ENCODE data around the gene C6orf136. TPM values are rescaled to one million over a fixed set of nuclear protein-coding genes. Genes with fewer than 3 reads are reported as not detected.
A peak's percentile ranks its signal among the peaks of the same experiment; 100 is the strongest.

C6orf136 gene
- total and polyA plus RNA-seq, 9 of the 15 experiments (the other 6 are each of a cell fraction or from before 2014, with no cell fraction given), result 14.1 to 63.1 (median 18.4) TPM

- TF ChIP-seq ZBTB49 (CRISPR knock-in tag; IDR thresholded peaks at IDR 0.05; ENCODE audit: borderline replicate concordance) (0 out of 2 replicates have a peak, but pooled peaks have one; percentile 86), ZNF445 (CRISPR knock-in tag; IDR thresholded peaks at IDR 0.05; ENCODE audit: low read depth) (no peak), PHB (CRISPR knock-in tag; IDR thresholded peaks at IDR 0.05) (no peak), FOXK2 (conservative IDR thresholded peaks at IDR 0.05 in 1 of 2, IDR thresholded peaks at IDR 0.05 in 1 of 2; ENCODE audit: low read depth in 2 of 2) (peak in 1 of 2 experiments; percentile 23; a peak in 1 of 4 replicates), CEBPZ (IDR thresholded peaks at IDR 0.05; ENCODE audit: borderline replicate concordance, low read depth, low read length) (no peak), MAZ (CRISPR knock-in tag; conservative IDR thresholded peaks at IDR 0.05 in 1 of 2, IDR thresholded peaks at IDR 0.05 in 1 of 2) (peak in 1 of 2 experiments; percentile 90), ZNF212 (CRISPR knock-in tag; IDR thresholded peaks at IDR 0.05) (no peak), CSDE1 (IDR thresholded peaks at IDR 0.05) (no peak), JUND (IDR thresholded peaks at IDR 0.05; ENCODE audit: borderline replicate concordance, low read depth, low read length) (peak; percentile 80), JUND (tag; IDR thresholded peaks at IDR 0.05; ENCODE audit: borderline replicate concordance, low read depth, low read length) (peak; percentile 73; the same call in 1 of the 3 replicates), SMAD3 (CRISPR knock-in tag; conservative IDR thresholded peaks at IDR 0.05) (no peak), USF2 (CRISPR knock-in tag; IDR thresholded peaks at IDR 0.05) (peak; percentile 6; the same call in 1 of the 2 replicates), KAT2B (IDR thresholded peaks at IDR 0.05; ENCODE audit: low read depth, low read length) (no peak), KLF13 (tag; IDR thresholded peaks at IDR 0.05; ENCODE audit: borderline replicate concordance, low read depth) (no peak), RBM25 (IDR thresholded peaks at IDR 0.05; ENCODE audit: low read depth, low read length, severe bottlenecking) (no peak), PHB2 (IDR thresholded peaks at IDR 0.05; ENCODE audit: low read depth) (0 out of 2 replicates have a peak, but pooled peaks have one; percentile 24), E2F3 (CRISPR knock-in tag; IDR thresholded peaks at IDR 0.05) (0 out of 2 replicates have a peak, but pooled peaks have one; percentile 56), KAT7 (CRISPR knock-in tag; IDR thresholded peaks at IDR 0.05; ENCODE audit: borderline replicate concordance) (peak; percentile 70; the same call in 1 of the 2 replicates), OTX1 (CRISPR knock-in tag; IDR thresholded peaks at IDR 0.05) (peak; percentile 76), SNRNP70 (optimal IDR thresholded peaks at IDR 0.05; ENCODE audit: low read depth, low read length) (no peak), SNAPC5 (CRISPR knock-in tag; IDR thresholded peaks at IDR 0.05) (no peak)
Observed at GRCh38 chr6:30686908-30687658, 40.1 kb downstream of the C6orf136 start (continued).

Data from K562 (cell line).